HEK293 (cell line): Measurements from ENCODE around the gene PARD3.

ENCODE experiments used
- BCL11B ChIP-seq: fragments of 450-650 bp; formaldehyde crosslinking; IDR thresholded peaks from 2 replicates; pipeline ENCODE4 v1.5.1; 2016; ENCODE audit warnings: low read depth, missing biosample characterization, missing genetic modification characterization
- KLF8 ChIP-seq: fragments of 450-650 bp; formaldehyde crosslinking; IDR thresholded peaks from 2 replicates; pipeline ENCODE4 v1.5.1; 2016; ENCODE audit warnings: missing biosample characterization, missing genetic modification characterization
- OSR2 ChIP-seq: fragments of 450-650 bp; formaldehyde crosslinking; IDR thresholded peaks from 2 replicates; pipeline ENCODE4 v1.5.1; 2016; ENCODE audit warnings: missing biosample characterization, missing genetic modification characterization
- ZBTB17 ChIP-seq: fragments of 450-650 bp; formaldehyde crosslinking; IDR thresholded peaks from 2 replicates; pipeline ENCODE4 v1.5.1; 2016; ENCODE audit warnings: missing biosample characterization, missing genetic modification characterization
- ZNF146 ChIP-seq: fragments of 450-650 bp; formaldehyde crosslinking; IDR thresholded peaks from 2 replicates; pipeline ENCODE4 v1.5.1; 2016; ENCODE audit warnings: missing biosample characterization, missing genetic modification characterization
- ZNF18 ChIP-seq: fragments of 450-650 bp; formaldehyde crosslinking; IDR thresholded peaks from 2 replicates; pipeline ENCODE4 v1.5.1; 2016; ENCODE audit warnings: missing biosample characterization, missing genetic modification characterization
- ZNF211 ChIP-seq: fragments of 450-650 bp; formaldehyde crosslinking; IDR thresholded peaks from 2 replicates; pipeline ENCODE4 v1.5.1; 2016; ENCODE audit warnings: low read depth, missing biosample characterization, missing genetic modification characterization
- ZNF248 ChIP-seq: fragments of 450-650 bp; formaldehyde crosslinking; IDR thresholded peaks from 2 replicates; pipeline ENCODE4 v1.5.1; 2017; ENCODE audit warnings: missing biosample characterization, missing genetic modification characterization
- ZNF280C ChIP-seq: fragments of 450-650 bp; formaldehyde crosslinking; IDR thresholded peaks from 2 replicates; pipeline ENCODE4 v1.5.1; 2016; ENCODE audit warnings: missing biosample characterization, missing genetic modification characterization
- ZNF324 ChIP-seq: fragments of 450-650 bp; formaldehyde crosslinking; IDR thresholded peaks from 2 replicates; pipeline ENCODE4 v1.5.1; 2016; ENCODE audit warnings: missing biosample characterization, missing genetic modification characterization
- ZNF510 ChIP-seq: fragments of 450-650 bp; formaldehyde crosslinking; IDR thresholded peaks from 2 replicates; pipeline ENCODE4 v1.5.1; 2018; ENCODE audit warnings: mild to moderate bottlenecking, missing genetic modification characterization, missing biosample characterization; ENCODE audit not compliant: insufficient replicate concordance
- ZNF544 ChIP-seq: fragments of 450-650 bp; formaldehyde crosslinking; IDR thresholded peaks from 2 replicates; pipeline ENCODE4 v1.5.0; 2017; ENCODE audit warnings: missing biosample characterization, missing genetic modification characterization
- ZNF549 ChIP-seq: fragments of 450-650 bp; IDR thresholded peaks from 2 replicates; pipeline ENCODE4 v1.5.1; 2018; ENCODE audit warnings: missing biosample characterization, missing genetic modification characterization, mild to moderate bottlenecking, inconsistent platforms, moderate library complexity
- ZNF560 ChIP-seq: fragments of 450-650 bp; formaldehyde crosslinking; IDR thresholded peaks from 2 replicates; pipeline ENCODE4 v1.5.1; 2017; ENCODE audit warnings: missing biosample characterization, missing genetic modification characterization, borderline replicate concordance
- ZNF596 ChIP-seq: fragments of 450-650 bp; IDR thresholded peaks from 2 replicates; pipeline ENCODE4 v1.5.0; 2018; ENCODE audit warnings: missing biosample characterization, mild to moderate bottlenecking, missing genetic modification characterization, moderate library complexity
- ZNF624 ChIP-seq: fragments of 450-650 bp; formaldehyde crosslinking; IDR thresholded peaks from 2 replicates; pipeline ENCODE4 v1.5.1; 2017; ENCODE audit warnings: missing biosample characterization, missing genetic modification characterization
- ZNF645 ChIP-seq: fragments of 450-650 bp; formaldehyde crosslinking; IDR thresholded peaks from 2 replicates; pipeline ENCODE4; 2016; ENCODE audit warnings: missing biosample characterization, missing genetic modification characterization
- ZNF660 ChIP-seq: fragments of 450-650 bp; IDR thresholded peaks from 2 replicates; pipeline ENCODE4 v1.5.1; 2018; ENCODE audit warnings: missing biosample characterization, mild to moderate bottlenecking, missing genetic modification characterization
- ZNF777 ChIP-seq: fragments of 450-650 bp; formaldehyde crosslinking; IDR thresholded peaks from 2 replicates; pipeline ENCODE4 v1.5.1; 2017; ENCODE audit warnings: missing biosample characterization, missing genetic modification characterization, borderline replicate concordance
- ZNF785 ChIP-seq: fragments of 450-650 bp; formaldehyde crosslinking; IDR thresholded peaks from 2 replicates; pipeline ENCODE4 v1.5.1; 2016; ENCODE audit warnings: missing biosample characterization, missing genetic modification characterization
- ZNF837 ChIP-seq: fragments of 450-650 bp; formaldehyde crosslinking; IDR thresholded peaks from 2 replicates; pipeline ENCODE4 v1.5.1; 2016; ENCODE audit warnings: missing biosample characterization, missing genetic modification characterization
- TF ChIP-seq, protein P1 (sequence below): fragments of 450-650 bp; formaldehyde crosslinking; IDR thresholded peaks from 2 replicates; pipeline ENCODE4 v1.5.1; 2017; ENCODE audit warnings: missing biosample characterization, mild to moderate bottlenecking, missing genetic modification characterization, moderate library complexity
- TF ChIP-seq, protein P2 (sequence below): fragments of 450-650 bp; formaldehyde crosslinking; IDR thresholded peaks from 2 replicates; pipeline ENCODE4 v1.5.1; 2016; ENCODE audit warnings: missing biosample characterization, missing genetic modification characterization, borderline replicate concordance
- TF ChIP-seq, protein P3 (sequence below): fragments of 450-650 bp; formaldehyde crosslinking; IDR thresholded peaks from 2 replicates; pipeline ENCODE4 v1.5.1; 2016; ENCODE audit warnings: missing biosample characterization, missing genetic modification characterization, borderline replicate concordance
- TF ChIP-seq, protein P4 (sequence below): fragments of 450-650 bp; IDR thresholded peaks from 2 replicates; pipeline ENCODE4 v1.5.1; 2018; ENCODE audit warnings: missing biosample characterization, mild to moderate bottlenecking, missing genetic modification characterization
- TF ChIP-seq, protein P5 (sequence below): fragments of 450-650 bp; formaldehyde crosslinking; optimal IDR thresholded peaks from 2 replicates; pipeline ENCODE3; 2016; ENCODE audit warnings: missing biosample characterization, mild to moderate bottlenecking, missing genetic modification characterization

Gene PARD3

DNA sequence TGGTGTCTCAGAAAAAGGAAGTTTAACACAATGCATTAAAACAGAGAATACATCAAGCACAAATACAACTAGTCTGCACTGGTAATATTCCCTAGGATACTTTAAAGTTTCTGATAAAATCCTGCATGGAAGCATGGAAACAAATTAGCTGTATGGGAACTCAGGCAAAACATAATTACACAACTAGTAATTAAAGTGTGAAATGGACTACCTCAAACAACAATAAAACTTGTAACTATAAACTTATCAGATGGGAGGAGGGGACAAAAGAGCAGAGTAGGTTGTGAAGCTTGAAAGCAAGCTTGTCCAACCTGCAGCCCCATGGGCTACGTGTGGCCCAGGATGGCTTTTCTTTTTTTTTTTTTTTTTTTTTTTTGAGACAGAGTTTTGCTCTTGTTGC lies 98.9 kb downstream of the PARD3 start (continued):
- TF ChIP-seq ZNF510 (tag by site-specific recombination) (no peak), ZNF544 (no peak), ZNF837 (tag by site-specific recombination) (no peak), ZNF785 (no peak), ZNF324 (tag by site-specific recombination) (no peak), OSR2 (tag by site-specific recombination) (peak; percentile 44; the same call in 1 of the 2 replicates), ZNF146 (tag by site-specific recombination) (no peak), ZNF624 (tag by site-specific recombination) (no peak), ZNF549 (tag by site-specific recombination) (no peak), ZNF660 (tag by site-specific recombination) (no peak), ZNF645 (tag by site-specific recombination) (no peak), ZNF777 (no peak), ZNF280C (tag by site-specific recombination) (no peak), ZNF596 (tag by site-specific recombination) (no peak), ZNF248 (no peak), ZNF18 (tag by site-specific recombination) (peak; percentile 64), ZNF560 (no peak), ZBTB17 (tag by site-specific recombination) (no peak), KLF8 (tag by site-specific recombination) (no peak), BCL11B (no peak), ZNF211 (no peak)
- TF ChIP-seq, protein P1, sequence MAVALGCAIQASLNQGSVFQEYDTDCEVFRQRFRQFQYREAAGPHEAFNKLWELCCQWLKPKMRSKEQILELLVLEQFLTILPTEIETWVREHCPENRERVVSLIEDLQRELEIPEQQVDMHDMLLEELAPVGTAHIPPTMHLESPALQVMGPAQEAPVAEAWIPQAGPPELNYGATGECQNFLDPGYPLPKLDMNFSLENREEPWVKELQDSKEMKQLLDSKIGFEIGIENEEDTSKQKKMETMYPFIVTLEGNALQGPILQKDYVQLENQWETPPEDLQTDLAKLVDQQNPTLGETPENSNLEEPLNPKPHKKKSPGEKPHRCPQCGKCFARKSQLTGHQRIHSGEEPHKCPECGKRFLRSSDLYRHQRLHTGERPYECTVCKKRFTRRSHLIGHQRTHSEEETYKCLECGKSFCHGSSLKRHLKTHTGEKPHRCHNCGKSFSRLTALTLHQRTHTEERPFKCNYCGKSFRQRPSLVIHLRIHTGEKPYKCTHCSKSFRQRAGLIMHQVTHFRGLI (tag by site-specific recombination), result no peak
- TF ChIP-seq, protein P2, sequence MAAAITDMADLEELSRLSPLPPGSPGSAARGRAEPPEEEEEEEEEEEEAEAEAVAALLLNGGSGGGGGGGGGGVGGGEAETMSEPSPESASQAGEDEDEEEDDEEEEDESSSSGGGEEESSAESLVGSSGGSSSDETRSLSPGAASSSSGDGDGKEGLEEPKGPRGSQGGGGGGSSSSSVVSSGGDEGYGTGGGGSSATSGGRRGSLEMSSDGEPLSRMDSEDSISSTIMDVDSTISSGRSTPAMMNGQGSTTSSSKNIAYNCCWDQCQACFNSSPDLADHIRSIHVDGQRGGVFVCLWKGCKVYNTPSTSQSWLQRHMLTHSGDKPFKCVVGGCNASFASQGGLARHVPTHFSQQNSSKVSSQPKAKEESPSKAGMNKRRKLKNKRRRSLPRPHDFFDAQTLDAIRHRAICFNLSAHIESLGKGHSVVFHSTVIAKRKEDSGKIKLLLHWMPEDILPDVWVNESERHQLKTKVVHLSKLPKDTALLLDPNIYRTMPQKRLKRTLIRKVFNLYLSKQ, result no peak
- TF ChIP-seq, protein P3, sequence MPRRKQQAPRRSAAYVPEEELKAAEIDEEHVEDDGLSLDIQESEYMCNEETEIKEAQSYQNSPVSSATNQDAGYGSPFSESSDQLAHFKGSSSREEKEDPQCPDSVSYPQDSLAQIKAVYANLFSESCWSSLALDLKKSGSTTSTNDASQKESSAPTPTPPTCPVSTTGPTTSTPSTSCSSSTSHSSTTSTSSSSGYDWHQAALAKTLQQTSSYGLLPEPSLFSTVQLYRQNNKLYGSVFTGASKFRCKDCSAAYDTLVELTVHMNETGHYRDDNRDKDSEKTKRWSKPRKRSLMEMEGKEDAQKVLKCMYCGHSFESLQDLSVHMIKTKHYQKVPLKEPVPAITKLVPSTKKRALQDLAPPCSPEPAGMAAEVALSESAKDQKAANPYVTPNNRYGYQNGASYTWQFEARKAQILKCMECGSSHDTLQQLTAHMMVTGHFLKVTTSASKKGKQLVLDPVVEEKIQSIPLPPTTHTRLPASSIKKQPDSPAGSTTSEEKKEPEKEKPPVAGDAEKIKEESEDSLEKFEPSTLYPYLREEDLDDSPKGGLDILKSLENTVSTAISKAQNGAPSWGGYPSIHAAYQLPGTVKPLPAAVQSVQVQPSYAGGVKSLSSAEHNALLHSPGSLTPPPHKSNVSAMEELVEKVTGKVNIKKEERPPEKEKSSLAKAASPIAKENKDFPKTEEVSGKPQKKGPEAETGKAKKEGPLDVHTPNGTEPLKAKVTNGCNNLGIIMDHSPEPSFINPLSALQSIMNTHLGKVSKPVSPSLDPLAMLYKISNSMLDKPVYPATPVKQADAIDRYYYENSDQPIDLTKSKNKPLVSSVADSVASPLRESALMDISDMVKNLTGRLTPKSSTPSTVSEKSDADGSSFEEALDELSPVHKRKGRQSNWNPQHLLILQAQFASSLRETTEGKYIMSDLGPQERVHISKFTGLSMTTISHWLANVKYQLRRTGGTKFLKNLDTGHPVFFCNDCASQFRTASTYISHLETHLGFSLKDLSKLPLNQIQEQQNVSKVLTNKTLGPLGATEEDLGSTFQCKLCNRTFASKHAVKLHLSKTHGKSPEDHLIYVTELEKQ (tag by site-specific recombination), result no peak
- TF ChIP-seq, protein P4, sequence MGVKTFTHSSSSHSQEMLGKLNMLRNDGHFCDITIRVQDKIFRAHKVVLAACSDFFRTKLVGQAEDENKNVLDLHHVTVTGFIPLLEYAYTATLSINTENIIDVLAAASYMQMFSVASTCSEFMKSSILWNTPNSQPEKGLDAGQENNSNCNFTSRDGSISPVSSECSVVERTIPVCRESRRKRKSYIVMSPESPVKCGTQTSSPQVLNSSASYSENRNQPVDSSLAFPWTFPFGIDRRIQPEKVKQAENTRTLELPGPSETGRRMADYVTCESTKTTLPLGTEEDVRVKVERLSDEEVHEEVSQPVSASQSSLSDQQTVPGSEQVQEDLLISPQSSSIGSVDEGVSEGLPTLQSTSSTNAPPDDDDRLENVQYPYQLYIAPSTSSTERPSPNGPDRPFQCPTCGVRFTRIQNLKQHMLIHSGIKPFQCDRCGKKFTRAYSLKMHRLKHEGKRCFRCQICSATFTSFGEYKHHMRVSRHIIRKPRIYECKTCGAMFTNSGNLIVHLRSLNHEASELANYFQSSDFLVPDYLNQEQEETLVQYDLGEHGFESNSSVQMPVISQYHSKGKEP (tag by site-specific recombination), result 0 out of 2 replicates have a peak, but pooled peaks have one; percentile 13
- TF ChIP-seq, protein P5, sequence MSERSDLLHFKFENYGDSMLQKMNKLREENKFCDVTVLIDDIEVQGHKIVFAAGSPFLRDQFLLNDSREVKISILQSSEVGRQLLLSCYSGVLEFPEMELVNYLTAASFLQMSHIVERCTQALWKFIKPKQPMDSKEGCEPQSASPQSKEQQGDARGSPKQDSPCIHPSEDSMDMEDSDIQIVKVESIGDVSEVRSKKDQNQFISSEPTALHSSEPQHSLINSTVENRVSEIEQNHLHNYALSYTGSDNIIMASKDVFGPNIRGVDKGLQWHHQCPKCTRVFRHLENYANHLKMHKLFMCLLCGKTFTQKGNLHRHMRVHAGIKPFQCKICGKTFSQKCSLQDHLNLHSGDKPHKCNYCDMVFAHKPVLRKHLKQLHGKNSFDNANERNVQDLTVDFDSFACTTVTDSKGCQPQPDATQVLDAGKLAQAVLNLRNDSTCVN (tag by site-specific recombination), result no peak
